CD4-positive, alpha-beta T cell treated with Interleukin-15 for 4 hours (primary cell): ENCODE measurements around the gene ASXL2.
A peak's percentile ranks its signal among the peaks of the same experiment; 100 is the strongest.
"Not testable (repeated sequence)": the region's sequence is repeated elsewhere in the genome, so short reads cannot be mapped to it uniquely, and the experiment has no call there.

Experiments used
- DNase-seq: peaks from one replicate; pipeline ENCODE4 v3.0.0-alpha.2; 2020; ENCODE audit warnings: low spot score

The ASXL2 gene

DNA sequence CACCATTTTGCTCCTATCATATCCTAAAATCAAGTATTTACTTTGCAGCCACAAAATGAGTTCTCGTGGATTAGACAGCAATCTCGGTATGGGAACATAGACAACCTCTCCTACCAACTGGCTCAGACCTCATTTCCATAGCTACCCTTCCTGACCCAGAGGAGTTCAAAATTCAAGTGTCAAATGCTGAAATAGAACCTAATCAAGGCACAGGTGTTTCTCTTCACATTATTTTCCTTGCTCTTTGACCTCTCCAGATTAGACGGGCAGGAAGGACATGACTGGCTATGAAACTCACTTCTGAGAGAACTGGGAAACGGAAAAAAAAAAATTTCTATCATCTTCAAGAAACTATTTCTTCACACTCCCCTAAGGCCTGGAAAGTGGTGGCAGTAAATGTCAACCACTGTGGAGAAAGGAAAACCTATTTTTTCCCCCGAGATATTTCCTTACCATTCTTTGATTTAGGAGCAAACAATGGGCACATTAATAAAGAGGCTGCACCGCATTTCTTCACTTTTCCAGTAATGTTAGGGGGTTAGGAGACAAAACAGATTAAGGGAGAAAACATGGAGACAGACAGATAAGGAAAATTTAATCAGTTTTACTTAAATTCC lies 141.3 kb downstream of the ASXL2 start:
- DNase-seq, result no peak

DNA sequence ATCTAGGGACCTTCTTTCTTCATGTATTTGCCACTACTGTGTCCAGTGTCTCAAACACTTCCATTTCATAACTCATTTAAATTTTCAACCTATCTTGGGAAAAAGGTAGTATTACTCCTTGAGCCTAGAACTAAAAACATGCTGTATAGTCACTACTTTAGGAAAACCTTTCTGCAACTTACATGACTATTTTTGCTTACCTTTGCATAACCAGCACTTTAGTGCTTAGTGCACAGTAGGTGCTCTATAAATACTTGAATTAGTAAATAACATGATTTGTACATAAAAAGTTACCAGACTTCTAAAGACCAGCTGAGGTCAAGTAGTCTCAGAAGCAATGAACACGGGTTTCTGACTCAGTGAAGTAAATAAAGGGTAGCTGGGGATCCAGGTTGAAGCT lies 142.5 kb downstream of the ASXL2 start:
- no peak for DNase-seq

DNA sequence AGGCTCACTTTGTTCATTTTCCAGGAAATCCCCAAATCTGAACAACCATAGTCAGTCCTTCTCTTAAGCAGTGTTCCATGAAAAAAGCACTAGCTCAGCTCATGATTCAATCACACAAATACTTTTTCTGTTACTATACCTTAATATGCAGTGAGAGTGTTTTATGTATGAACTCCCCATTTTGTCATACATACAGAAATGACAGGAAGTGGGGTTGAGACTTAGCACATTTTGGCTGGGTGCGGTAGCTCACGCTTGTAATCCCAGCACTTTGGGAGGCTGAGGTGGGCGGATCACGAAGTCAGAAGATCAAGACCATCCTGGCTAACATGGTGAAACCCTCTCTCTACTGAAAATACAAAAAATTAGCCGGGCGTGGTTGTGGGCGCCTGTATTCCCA lies 149.7 kb downstream of the ASXL2 start:
- no peak for DNase-seq

DNA sequence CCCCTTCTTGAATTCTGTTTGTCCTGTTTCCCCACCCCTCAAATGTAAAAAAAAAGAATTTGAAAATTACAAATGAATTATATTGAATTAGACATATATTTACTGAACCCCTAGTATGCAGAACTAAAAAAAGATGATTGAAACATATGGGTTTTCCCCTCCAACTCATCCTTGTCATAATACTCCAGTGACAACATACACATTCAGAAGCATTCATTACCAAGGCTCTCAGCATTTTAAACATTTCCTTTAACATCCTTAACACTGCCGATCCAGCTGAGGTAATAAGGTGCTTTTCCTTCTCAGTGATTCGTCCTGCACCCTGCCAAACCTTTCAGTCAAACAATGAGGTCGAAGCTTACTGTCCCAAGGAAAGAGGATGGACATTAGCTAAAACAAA lies 151.8 kb downstream of the ASXL2 start:
- DNase-seq, result no peak

DNA sequence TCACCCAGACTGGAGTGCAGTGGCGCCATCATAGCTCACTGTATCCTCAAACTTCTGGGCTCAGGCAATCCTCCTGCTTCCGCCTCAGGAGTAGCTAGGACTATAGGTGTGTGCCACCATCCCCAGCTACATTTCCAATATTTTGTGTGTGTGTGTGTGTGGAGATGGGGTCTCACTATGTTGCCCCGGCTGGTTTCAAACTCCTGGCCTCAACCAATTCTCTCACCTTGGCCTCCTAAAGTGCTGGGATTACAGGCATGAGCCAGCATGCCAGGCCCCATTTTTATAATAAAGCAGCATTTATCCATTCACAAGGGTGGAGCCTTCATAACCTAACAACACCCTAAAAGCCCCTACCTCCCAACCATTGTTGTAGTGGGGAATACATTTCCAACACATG lies 152.4 kb downstream of the ASXL2 start:
- no peak for DNase-seq

DNA sequence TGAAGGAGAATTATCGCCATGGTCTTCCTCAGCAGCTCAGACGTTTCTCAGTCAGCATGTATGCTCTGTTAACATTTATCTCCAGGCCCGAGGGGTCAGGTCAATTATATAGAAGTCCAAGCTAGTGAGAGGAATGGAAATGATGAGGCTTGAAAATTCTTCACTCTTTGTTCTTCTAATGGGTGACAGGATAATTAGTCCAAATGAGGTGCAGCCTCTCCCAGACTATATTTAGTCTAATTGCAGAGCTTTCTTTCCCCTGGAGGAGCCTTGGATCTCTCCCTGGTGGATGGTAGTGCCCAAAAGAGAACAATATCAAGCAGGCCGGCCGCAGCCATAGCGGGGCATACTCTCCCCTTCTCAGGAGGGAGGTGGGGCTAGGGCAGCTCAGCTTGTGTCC lies 153.5 kb downstream of the ASXL2 start:
- DNase-seq, result no peak

DNA sequence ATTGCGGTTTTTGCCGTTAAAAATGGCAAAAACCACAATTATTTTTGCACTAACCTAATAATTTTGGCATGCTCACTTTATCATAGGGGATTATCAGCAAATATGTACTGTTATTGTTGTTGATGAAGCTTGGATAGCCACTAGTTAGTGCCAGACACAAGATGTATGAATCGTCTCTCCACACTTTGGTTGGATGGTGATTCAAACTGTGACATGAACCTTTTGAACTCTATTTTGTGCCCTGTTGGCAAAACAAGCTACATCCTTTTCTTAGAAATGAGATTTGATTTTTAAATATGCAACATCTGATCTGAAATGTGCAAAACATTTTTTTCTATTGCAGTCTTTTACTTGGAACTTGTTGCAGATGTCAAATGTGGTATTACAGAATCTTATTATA lies 156.1 kb downstream of the ASXL2 start:
- no peak for DNase-seq

DNA sequence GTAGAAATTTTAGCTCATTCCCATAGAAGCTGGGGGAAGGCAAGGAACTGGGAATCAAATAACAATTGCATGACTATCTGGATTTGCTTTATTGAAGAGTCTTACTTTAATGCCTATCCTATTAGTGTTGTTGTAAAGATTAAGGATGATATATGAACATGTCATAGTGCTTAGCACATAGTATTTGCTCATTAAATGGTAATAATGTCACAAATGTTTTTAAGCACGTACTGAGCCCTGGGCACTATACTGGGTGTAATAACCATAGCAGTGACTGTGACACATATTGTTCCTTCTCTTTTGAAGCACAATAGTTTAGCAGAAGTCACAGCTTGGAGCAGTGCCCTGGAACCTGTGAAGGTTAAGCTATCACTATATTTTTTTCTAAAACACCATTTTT lies 157.7 kb downstream of the ASXL2 start:
- DNase-seq, result no peak

DNA sequence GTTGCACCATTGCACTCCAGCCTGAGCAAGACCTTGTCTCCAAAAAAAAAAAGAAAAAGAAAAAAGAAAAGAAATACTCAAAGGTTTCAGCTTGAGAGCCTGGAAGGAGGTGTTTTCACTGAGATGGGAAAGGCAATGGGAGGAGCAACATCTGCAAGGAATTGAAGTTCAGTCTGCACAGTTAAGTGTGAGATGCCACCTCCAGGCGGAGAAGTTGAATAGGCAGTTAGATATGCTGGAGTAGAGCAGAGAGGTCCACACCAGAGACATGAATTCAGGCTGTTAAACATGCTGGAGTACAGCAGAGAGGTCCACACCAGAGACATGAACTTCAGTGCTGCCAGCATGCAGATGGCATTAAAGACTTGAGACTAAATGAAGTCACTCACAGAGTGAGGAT lies 163.5 kb downstream of the ASXL2 start:
- no peak for DNase-seq

DNA sequence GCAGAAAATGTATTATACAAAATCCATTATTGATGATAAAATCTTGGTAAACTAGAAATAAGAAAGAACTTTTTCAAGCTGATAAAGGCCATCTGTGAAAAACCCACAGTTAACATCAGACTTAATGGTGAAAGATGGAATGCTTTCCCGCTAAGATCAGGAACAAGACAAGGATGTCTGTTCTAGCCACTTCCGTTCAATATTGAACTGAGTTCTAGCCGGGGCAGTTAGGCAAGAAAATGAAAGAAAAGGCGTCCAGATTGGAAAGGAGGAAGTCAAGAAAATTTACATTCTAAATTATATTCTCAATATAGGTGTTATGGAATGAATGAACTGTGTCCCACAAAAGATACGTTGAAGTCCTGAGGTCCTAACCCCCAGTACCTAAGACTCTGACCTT lies 165.8 kb downstream of the ASXL2 start:
- DNase-seq, result no peak

DNA sequence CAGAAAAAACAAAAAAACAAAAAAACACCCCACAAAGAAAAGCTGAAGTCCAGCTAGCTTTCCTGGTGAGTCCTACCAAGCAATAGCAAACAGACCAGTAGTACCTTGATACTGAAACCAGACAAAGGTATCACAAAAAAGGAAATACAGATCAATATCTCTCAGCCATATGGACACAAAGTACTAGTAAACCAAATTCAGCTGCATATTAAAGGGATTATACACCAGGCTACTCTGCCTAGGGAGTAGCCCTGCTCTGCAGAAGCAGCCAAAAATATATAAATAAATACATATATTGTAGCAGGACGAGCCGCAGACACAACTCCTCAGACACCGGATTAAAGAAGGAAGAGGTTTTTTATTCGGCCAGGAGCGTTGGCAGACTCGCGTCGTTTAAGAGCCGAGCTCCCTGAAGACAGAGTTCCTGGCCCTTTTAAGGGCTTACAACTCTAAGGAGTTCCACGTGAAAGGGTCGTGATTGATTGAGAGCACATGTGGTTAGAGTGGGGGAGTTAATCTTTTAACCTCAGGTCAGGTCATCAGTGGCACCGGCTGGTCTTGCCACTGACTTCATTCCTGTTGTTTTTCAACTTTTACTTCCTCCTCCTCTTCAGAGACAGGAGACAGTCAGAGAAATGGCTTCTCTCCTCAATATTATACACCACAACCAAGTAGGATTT lies 166.5 kb downstream of the ASXL2 start:
- no peak for DNase-seq

DNA sequence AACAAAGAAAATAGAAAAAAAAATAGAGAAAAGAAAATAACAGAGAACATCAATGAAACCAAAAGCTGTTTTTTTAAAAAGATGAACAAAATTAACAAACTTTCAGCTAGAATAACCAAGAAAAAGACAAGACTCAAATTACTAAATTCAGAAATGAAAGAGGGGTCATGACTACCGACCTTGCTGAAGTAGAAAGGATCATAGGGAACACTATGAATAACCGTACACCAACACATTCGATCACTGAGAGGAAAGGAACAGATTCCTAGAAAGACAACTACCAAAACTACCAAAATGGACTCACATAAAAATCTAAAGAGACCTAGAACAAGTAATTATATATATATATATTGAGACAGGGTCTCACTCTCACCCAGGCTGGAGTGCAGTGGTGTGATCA lies 167.5 kb downstream of the ASXL2 start:
- DNase-seq, result no peak

DNA sequence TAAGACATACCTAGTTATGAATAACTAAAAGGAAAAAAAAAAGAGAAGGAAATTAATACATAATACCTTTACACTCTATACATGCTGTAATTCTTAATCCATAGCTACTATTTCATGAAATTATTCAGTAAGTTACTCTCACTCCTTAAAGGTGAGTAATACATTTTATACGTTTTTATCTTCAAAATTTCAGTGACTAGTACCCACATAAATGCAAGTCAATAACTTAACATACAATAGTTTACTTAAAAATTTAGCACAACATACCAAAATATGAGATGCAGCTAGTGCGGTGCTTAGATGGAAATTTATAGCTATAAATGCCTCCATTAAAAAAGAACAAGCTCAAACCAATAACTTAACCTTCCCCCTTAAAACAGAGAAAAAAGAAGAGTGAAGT lies 168.9 kb downstream of the ASXL2 start:
- no peak for DNase-seq

DNA sequence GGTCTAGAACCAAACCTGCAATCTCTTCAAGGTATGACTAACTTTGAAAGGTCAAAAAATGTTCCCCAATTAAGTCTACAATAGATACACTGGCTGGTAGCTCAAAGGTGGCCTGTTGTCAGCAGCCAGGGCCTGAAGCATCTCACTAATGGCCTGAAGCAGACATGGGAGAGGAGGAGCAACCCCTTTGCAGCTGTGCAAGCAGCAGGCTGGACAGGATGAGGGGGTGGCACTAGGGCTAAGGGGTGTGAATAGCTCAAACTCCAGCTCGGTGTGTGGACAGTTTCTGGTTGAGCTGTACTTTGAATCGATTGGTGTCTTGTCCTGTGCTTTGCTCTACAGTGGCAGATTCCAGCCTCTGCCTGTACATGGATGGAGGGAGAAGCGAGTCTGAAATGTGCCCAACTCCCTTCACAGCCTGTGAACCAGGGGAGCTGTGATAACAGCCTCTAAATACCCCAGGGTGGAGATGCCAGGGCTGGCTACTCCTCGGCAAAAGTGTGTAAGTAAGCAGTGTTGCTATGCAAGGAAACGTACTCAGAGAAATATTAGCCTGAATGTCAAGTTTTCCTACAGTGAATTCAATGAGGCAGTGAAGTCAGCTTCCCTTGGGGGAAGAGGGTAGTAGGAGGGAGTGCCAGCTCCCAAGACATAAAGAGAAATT lies 170.2 kb downstream of the ASXL2 start:
- DNase-seq, result no peak

DNA sequence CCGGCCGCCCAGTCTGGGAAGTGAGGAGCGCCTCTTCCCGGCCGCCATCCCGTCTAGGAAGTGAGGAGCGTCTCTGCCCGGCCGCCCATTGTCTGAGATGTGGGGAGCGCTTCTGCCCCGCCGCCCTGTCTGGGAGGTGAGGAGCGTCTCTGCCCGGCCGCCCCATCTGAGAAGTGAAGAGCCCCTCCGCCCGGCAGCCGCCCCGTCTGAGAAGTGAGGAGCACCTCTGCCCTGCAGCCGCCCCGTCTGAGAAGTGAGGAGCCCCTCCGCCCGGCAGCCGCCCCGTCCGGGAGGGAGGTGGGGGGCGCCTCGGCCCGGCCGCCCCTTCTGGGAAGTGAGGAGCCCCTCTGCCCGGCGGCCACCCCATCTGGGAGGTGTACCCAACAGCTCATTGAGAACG lies 172.7 kb downstream of the ASXL2 start:
- not testable (repeated sequence) for DNase-seq

DNA sequence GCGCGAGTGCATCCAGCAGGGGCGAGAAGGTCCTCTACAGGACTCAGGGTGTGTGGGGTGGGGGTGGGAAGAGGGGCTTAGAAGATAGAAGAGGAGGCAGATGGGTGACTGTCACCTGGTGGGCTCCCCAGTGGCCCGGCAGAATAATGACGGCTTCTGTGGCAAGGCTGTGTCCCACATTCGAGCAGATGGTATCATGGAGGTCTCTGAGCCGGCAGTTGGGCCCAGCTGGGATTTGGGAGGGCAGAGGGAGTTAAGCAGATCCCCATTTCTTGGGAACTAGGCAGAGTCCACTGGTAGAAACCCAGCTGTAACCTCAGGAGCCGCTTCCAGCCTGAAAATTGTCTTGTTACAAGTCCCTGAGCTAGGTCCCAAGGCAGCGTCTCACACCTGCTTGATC lies 176.5 kb downstream of the ASXL2 start:
- no peak for DNase-seq

DNA sequence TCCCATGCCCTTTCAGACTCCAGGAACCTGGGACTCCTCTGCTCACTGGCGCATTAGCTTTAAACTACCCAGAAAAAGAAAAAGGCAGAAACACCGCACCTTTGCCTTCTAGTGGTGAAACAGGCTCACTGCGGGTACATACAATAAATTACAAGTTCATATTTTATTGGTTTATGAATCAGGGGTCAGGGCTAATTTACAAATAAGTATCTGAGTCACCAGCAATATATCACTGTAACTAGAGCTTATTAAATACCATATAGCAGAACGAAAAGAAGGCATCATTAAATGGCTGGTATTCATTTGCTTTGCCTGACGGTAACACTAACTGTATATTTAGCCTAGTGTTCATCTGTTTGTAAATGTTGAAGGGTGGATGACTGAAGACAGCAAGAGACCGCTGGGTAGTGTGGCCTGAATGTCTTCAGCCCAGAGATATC lies 178.0 kb downstream of the ASXL2 start:
- peak; percentile 46 for DNase-seq

DNA sequence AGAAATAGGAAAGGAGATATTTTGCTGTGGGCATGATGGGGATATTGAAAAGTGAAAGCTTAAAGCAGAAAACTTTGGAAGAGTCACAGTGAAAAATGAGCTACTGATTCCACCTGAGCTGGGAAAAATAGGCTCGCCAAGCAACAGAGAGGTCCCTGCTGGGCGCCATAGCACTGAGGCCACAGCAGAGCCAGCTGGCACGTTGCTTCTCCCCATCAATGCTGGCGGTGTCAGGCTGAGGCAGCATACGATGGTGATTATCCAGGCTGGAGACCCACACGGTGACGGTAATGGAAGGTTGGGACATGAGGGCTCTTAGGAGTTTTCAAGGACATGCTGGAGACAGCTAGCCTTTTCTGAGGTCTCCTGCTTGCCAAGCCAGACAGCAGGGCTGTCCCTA lies 179.1 kb downstream of the ASXL2 start:
- DNase-seq, result no peak

DNA sequence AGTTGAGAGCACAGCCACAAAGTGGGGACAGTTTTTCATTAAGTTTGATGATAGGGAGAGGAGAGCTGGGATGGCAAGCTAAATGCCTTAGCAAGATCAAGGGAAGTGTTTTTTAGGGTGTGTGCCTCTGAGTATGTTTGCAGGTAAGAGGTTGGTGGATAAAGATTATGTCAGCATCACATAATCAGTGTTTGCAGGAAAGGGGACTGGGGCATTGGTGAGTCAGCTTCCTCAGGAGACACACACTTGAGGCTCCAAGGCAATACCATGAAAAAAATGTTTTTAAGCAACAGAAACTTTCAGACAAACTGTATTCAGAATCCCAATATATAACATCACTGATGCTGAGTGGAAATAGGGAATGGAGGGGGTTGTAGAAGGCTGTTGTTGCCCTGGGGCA lies 179.5 kb downstream of the ASXL2 start:
- DNase-seq, result no peak

DNA sequence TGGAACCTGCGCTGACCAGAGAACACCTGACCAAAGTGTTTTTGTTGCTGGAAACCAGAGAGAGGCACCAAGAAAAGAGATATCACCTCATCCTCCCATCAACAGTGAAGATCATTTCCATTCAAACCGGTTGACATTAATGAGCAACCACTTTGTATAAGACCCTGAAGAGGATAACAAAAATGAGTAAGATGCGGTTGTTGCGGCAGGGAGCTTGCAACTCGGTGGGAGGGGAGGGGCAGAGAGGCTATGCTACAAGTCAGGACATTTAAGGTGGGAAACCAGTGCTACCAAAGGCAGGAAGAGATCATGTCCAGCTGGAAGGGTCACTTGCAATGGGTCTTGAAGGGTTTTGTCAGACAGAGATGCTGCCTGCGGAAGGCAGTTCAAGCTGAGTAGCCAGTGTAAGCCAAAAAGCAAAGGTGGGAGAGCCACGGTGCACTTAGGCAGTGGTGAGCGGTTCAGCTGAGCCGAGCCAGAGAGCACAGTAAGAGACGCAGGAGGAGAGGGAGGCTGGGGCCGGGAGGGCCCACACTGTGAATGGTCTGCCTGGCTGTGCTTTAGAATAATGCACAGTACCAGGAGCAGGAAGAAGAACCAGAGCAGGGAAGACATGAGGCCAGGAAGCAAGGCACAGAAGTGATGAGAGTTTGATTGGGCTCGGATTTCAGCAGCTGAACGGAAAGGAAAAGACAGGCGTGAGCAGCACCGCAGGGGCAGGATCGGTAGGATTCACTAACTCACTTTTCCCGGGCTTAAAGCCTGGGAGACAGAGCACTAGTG lies 180.5 kb downstream of the ASXL2 start:
- DNase-seq, result no peak

DNA sequence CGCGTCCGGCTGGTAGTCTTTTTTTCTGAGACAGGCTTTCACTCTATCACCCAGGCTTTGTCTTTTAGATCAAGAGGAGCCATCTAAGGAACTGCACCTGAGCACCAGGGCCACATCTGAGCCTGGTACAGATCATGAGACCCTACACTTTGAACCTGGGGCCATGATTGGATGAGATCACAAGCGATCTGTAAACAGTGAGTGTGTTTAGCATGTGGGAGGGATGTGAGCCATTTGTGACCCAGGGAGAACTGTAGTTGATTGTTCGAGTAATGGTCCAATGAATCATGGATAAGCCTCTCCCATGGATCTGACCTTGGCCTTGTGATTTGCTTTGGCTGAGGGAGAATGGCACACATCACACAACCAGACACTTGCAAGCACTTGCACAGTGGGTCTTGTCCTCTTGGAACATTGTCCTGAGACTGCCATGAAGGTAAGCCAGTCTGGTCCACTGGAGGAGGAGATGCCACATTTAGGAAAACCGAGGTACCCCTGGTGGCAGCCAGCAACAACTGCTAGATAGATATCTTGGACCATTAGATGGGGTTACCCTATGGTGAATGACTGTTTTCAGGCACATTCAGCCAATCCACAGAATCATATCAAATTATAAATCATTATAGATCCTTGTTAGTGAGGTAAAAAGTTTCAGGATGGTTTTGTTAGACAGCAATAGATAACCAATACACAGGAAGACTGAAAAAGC lies 185.4 kb downstream of the ASXL2 start:
- no peak for DNase-seq

DNA sequence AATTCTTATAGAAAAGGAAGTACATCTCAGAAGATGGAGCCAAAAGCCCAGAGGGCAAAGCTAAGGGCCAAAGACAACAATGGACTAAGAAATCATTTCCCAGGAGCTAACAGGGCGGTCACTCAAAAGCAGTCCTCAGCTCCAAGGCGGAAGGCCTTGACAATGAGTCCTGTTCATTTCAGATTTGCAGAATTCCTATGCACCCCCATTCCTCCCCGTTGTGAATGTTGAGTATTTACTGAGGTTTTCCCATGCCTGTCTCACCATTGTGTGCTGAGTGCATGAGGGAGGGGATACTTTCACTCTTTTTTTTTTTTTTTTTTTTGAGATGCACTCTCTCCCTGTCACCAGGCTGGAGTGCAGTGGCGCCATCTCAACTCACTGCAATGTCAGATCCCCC lies 186.1 kb downstream of the ASXL2 start:
- DNase-seq, result no peak
